Osteoblast (primary cell): ENCODE results near the gene IL1RAPL1. TPM values are rescaled to one million over a fixed set of nuclear protein-coding genes. Genes with fewer than 3 reads are reported as not detected.

Experiments
- DNase-seq: peaks from one replicate; pipeline ENCODE4 v3.0.0; 2011; ENCODE audit warnings: low spot score, mixed read lengths; ENCODE audit not compliant: insufficient read length; ENCODE audit errors: missing footprints
- H2AFZ ChIP-seq: 2 replicates; pipeline ENCODE4 v1.6.0; 2011; ENCODE audit warnings: mild to moderate bottlenecking, low read length
- H3K27ac ChIP-seq: 2 replicates; pipeline ENCODE4 v1.5.1; 2011; ENCODE audit warnings: mild to moderate bottlenecking, low read depth, low read length, moderate library complexity
- H3K27me3 ChIP-seq: 2 replicates; pipeline ENCODE4 v1.6.0; 2012; ENCODE audit warnings: mild to moderate bottlenecking, control low read depth, inconsistent platforms, low read length, moderate library complexity; ENCODE audit not compliant: insufficient read depth
- H3K36me3 ChIP-seq: 2 replicates; pipeline ENCODE4 v1.5.1; 2011; ENCODE audit warnings: mild to moderate bottlenecking, low read length, control low read depth, moderate library complexity; ENCODE audit not compliant: insufficient read depth
- H3K4me1 ChIP-seq: 2 replicates; pipeline ENCODE4 v1.5.1; 2011; ENCODE audit warnings: mild to moderate bottlenecking, low read length, control low read depth, moderate library complexity; ENCODE audit not compliant: insufficient read depth
- H3K4me2 ChIP-seq: 2 replicates; pipeline ENCODE4 v1.6.0; 2011; ENCODE audit warnings: mild to moderate bottlenecking, low read length; ENCODE audit not compliant: insufficient read depth
- H3K4me3 ChIP-seq: fragments of 200-600 bp; sonication (generic); 3 replicates; pipeline ENCODE4 v1.5.1; 2012; ENCODE audit warnings: mild to moderate bottlenecking, low read length, inconsistent platforms; ENCODE audit not compliant: insufficient read depth
- H3K79me2 ChIP-seq: 2 replicates; pipeline ENCODE4 v1.6.0; 2012; ENCODE audit warnings: mild to moderate bottlenecking, low read length, control low read depth, inconsistent platforms; ENCODE audit not compliant: insufficient read depth
- H3K9me3 ChIP-seq: 2 replicates; pipeline ENCODE4 v1.5.1; 2011; ENCODE audit warnings: low read depth, low read length, control low read depth
- H4K20me1 ChIP-seq: 2 replicates; pipeline ENCODE4 v1.6.0; 2012; ENCODE audit warnings: mild to moderate bottlenecking, low read length, control low read depth; ENCODE audit not compliant: insufficient read depth
- total RNA-seq: library from RNA; depleted of rRNA; stranded (reverse); fragments of >200 nt; gene quantifications from 2 replicates; pipeline ENCODE4 v1.2.3, GENCODE V29; 2012
- TF ChIP-seq, protein P1 (sequence below): IDR thresholded peaks from 2 replicates; pipeline ENCODE4 v1.5.1; 2011; ENCODE audit warnings: mild to moderate bottlenecking, low read depth, low read length, moderate library complexity; ENCODE audit errors: extremely low read depth

The IL1RAPL1 gene
- total RNA-seq, 1 donor, result under 0.01 TPM

DNA sequence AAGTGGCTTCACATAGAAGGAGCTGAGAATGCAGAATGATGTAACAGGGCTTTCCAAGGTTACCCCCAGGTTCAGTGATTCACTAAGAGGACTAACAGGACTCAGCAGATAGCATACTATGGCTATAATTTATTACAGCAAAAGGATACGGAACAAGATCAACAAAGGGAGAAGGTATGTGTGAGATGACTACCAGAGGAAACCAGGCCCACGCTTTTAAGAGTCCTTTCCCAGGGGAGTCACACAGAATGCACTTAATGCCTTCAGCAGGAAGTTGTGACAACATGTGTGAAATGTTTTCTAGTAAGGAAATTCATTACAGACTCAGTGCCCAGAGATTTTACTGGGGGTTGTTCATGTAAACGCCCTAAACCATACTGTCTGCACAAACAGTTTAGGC, 1254.5 kb downstream of the IL1RAPL1 start:
- H3K27ac ChIP-seq, result no peak overlapping the region
- DNase-seq, result no peak
- H3K9me3 ChIP-seq, result peaks cover 3% of the 10 kb centered on the region
- H3K79me2 ChIP-seq, result no peaks in the 10 kb centered on the region
- H3K36me3 ChIP-seq, result no peaks in the 10 kb centered on the region
- no peak overlapping the region for H3K4me3 ChIP-seq
- no peaks in the 10 kb centered on the region for H3K27me3 ChIP-seq
- no peak overlapping the region for H2AFZ ChIP-seq
- no peak overlapping the region for H3K4me2 ChIP-seq
- no peaks in the 10 kb centered on the region for H3K4me1 ChIP-seq
- TF ChIP-seq, protein P1, sequence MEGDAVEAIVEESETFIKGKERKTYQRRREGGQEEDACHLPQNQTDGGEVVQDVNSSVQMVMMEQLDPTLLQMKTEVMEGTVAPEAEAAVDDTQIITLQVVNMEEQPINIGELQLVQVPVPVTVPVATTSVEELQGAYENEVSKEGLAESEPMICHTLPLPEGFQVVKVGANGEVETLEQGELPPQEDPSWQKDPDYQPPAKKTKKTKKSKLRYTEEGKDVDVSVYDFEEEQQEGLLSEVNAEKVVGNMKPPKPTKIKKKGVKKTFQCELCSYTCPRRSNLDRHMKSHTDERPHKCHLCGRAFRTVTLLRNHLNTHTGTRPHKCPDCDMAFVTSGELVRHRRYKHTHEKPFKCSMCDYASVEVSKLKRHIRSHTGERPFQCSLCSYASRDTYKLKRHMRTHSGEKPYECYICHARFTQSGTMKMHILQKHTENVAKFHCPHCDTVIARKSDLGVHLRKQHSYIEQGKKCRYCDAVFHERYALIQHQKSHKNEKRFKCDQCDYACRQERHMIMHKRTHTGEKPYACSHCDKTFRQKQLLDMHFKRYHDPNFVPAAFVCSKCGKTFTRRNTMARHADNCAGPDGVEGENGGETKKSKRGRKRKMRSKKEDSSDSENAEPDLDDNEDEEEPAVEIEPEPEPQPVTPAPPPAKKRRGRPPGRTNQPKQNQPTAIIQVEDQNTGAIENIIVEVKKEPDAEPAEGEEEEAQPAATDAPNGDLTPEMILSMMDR, result no peak
- no peaks in the 10 kb centered on the region for H4K20me1 ChIP-seq

GRCh38 chrX:29842552-29842951, 1255.3 kb downstream of the IL1RAPL1 start:
- no peaks in the 10 kb centered on the region for H3K36me3 ChIP-seq
- no peaks in the 10 kb centered on the region for H3K4me1 ChIP-seq
- H3K9me3 ChIP-seq, result peaks cover 3% of the 10 kb centered on the region
- no peak overlapping the region for H3K4me3 ChIP-seq
- H3K79me2 ChIP-seq, result no peaks in the 10 kb centered on the region
- DNase-seq, result no peak
- H2AFZ ChIP-seq, result no peak overlapping the region
- H4K20me1 ChIP-seq, result no peaks in the 10 kb centered on the region
- no peak overlapping the region for H3K4me2 ChIP-seq
- no peaks in the 10 kb centered on the region for H3K27me3 ChIP-seq
- H3K27ac ChIP-seq, result no peak overlapping the region
- TF ChIP-seq, protein P1, result no peak

DNA sequence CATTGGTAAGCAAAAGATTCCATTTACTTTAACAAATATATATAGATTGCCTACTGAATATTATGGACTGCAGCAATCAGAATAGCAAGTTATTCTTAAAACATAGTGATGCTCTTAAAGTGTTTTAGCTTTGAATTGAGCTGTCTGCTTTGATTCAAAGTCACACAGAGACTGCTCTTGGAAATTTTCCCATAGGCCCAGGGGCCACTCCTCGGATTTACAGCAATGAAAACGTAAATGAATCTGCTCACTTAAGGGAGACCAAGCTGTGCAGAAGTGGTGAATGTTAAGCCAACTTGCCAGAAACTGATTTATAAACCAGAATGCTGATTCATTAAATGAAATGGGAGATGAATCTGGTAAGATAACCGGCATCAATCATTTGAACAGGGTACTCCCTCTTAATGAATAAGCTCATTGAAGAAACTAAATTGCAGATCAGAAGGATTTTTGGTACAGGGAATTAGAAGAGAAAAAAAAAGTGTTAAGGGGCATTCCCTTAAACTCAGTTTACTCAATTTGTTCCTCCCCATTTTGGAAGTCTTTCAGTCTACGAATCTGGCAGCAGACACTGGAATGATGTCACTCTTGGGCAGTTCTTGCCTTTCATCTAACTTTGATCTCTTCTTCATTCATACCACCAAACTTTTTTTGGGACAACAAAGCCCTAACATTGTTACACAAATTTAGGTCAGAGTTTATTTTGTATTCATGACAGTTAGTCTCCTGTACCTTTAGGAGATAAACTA, 1264.8 kb downstream of the IL1RAPL1 start:
- Histone ChIP-seq H3K36me3 (no peaks in the 10 kb centered on the region), H3K4me3 (no peak overlapping the region), H2AFZ (no peak overlapping the region), H3K27ac (no peak overlapping the region), H3K79me2 (no peaks in the 10 kb centered on the region), H3K4me2 (no peak overlapping the region), H3K9me3 (no peaks in the 10 kb centered on the region), H4K20me1 (no peaks in the 10 kb centered on the region), H3K4me1 (no peaks in the 10 kb centered on the region), H3K27me3 (no peaks in the 10 kb centered on the region)
- DNase-seq, result no peak
- TF ChIP-seq, protein P1, result no peak

DNA sequence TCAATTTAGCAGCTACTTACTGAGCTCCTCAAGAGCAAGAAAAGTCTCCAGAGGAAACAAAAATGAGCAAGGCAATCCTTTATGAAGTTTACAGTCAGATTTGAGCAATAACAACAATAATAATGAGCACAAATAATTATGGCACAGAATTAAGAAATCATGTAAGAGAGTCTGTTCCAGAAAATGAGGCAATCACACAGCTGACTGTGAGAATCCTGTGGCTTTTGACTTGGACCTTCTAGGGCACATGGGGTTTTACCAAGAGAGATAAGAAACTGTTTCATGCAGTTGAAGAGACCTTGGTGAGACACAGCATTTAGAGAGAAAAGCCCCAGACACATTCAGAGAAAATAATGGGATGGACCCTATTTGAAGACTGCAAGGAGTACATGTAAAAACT, 1265.5 kb downstream of the IL1RAPL1 start:
- Histone ChIP-seq H3K4me3 (no peak overlapping the region), H3K36me3 (no peaks in the 10 kb centered on the region), H3K27me3 (no peaks in the 10 kb centered on the region), H3K9me3 (no peaks in the 10 kb centered on the region), H4K20me1 (no peaks in the 10 kb centered on the region), H2AFZ (no peak overlapping the region), H3K4me1 (no peaks in the 10 kb centered on the region), H3K4me2 (no peak overlapping the region), H3K27ac (no peak overlapping the region), H3K79me2 (no peaks in the 10 kb centered on the region)
- TF ChIP-seq, protein P1, result no peak
- DNase-seq, result no peak
